Naive thymus-derived CD4-positive, alpha-beta T cell (primary cell): ENCODE measurements around the gene RPL13A. TPM values are rescaled to one million over a fixed set of nuclear protein-coding genes. Genes with fewer than 3 reads are reported as not detected.

Experiments
- ATAC-seq: fragments of 150-1000 bp; cut with Tn5 transposase; 2 replicates; pipeline ENCODE4 v1.10.0; 2021; ENCODE audit warnings: mild to moderate bottlenecking, moderate library complexity
- CTCF ChIA-PET: fragments of 350-600 bp; sonication (Branson Sonifier 250); formaldehyde crosslinking; loops from one replicate; lab custom pipeline; 2021; ENCODE audit warnings: antibody characterized with exemption; lab: Charles Lee
- POLR2A ChIA-PET: fragments of 350-600 bp; sonication (Branson Sonifier 250); formaldehyde crosslinking; loops from one replicate; lab custom pipeline; 2021; ENCODE audit warnings: antibody characterized with exemption, inconsistent platforms; lab: Charles Lee
- DNase-seq, 9 donors: peaks; one replicate each; pipeline versions ENCODE4 v3.0.0 to v3.0.0-alpha.2; 2020 to 2022; ENCODE audit warnings: mixed read lengths in 1 of 9
- H3K27ac ChIP-seq: one replicate; pipeline ENCODE4 v1.7.0; 2013; ENCODE audit warnings: mild to moderate bottlenecking, low read depth, low read length, moderate library complexity
- H3K27me3 ChIP-seq, 2 donors: one replicate each; pipeline ENCODE4 v1.7.0; 2013; ENCODE audit warnings: low read length in 2 of 2, mild to moderate bottlenecking in 2 of 2, moderate library complexity in 2 of 2; ENCODE audit not compliant: control insufficient read depth in 2 of 2, insufficient read depth in 2 of 2
- H3K36me3 ChIP-seq, 3 experiments: 1 replicate in 2 of 3; 2 replicates in 1 of 3; pipeline ENCODE4 v1.7.0; 2013; ENCODE audit warnings: low read length in 3 of 3, mild to moderate bottlenecking in 3 of 3, moderate library complexity in 1 of 3; ENCODE audit not compliant: insufficient read depth in 3 of 3, control insufficient read depth in 2 of 3
- H3K4me1 ChIP-seq, 2 donors: one replicate each; pipeline ENCODE4 v1.7.0; 2013; ENCODE audit warnings: low read length in 2 of 2, mild to moderate bottlenecking in 2 of 2, moderate library complexity in 1 of 2; ENCODE audit not compliant: control insufficient read depth in 2 of 2, insufficient read depth in 2 of 2
- H3K4me3 ChIP-seq: 2 replicates; pipeline ENCODE4 v1.7.0; 2013; ENCODE audit warnings: mild to moderate bottlenecking, low read length
- H3K9me3 ChIP-seq, 3 experiments: 1 replicate in 2 of 3; 2 replicates in 1 of 3; pipeline ENCODE4 v1.7.0; 2013; ENCODE audit warnings: low read length in 3 of 3; ENCODE audit not compliant: control insufficient read depth in 2 of 3
- H3K27ac Mint-ChIP-seq, 9 donors: one replicate each; pipeline ENCODE4 v1.8.0; 2020 to 2022; ENCODE audit warnings: mixed read lengths in 9 of 9, mild to moderate bottlenecking in 8 of 9, moderate library complexity in 5 of 9, inconsistent platforms in 2 of 9
- H3K27me3 Mint-ChIP-seq, 5 donors: one replicate each; pipeline ENCODE4 v1.8.0; 2021 to 2022; ENCODE audit warnings: mixed read lengths in 5 of 5, mild to moderate bottlenecking in 1 of 5
- H3K36me3 Mint-ChIP-seq, 5 donors: one replicate each; pipeline ENCODE4 v1.8.0; 2020 to 2022; ENCODE audit warnings: mixed read lengths in 5 of 5, mild to moderate bottlenecking in 3 of 5, inconsistent platforms in 1 of 5
- H3K4me1 Mint-ChIP-seq, 7 donors: one replicate each; pipeline ENCODE4 v1.8.0; 2020 to 2022; ENCODE audit warnings: mixed read lengths in 7 of 7, mild to moderate bottlenecking in 3 of 7, inconsistent platforms in 1 of 7
- H3K4me3 Mint-ChIP-seq, 10 donors: one replicate each; pipeline ENCODE4 v1.8.0; 2020 to 2022; ENCODE audit warnings: mild to moderate bottlenecking in 10 of 10, mixed read lengths in 10 of 10, moderate library complexity in 6 of 10, inconsistent platforms in 2 of 10
- H3K9me3 Mint-ChIP-seq, 11 donors: one replicate each; pipeline ENCODE4 v1.8.0; 2020 to 2022; ENCODE audit warnings: mixed read lengths in 11 of 11, mild to moderate bottlenecking in 4 of 11, inconsistent platforms in 1 of 11, moderate library complexity in 1 of 11
- intact Hi-C, 2 donors: fragments of 100-400 bp; cut with micrococcal nuclease; formaldehyde crosslinking; loops; one replicate each; pipeline ENCODE4 v1.15.1; 2023
- polyA plus RNA-seq, 2 donors: library from polyadenylated mRNA; unstranded; fragments of 300-500 nt; fragmentation: Illumina TruSeq; gene quantifications; one replicate each; pipeline ENCODE4 v1.2.3, GENCODE V29; 2021
- total RNA-seq, 6 experiments: library from RNA in 5 of 6; stranded (reverse) in 5 of 6; gene quantifications; 1 replicate in 5 of 6; 2 replicates in 1 of 6; pipeline ENCODE4 v1.2.3 and lab custom pipeline; 2021 to 2026

RPL13A gene
- total and polyA plus RNA-seq, 7 experiments from 2014 or later, result 2,467 to 6,044 (median 4,438) TPM

- H3K27me3 Mint-ChIP-seq, result peaks cover 0 to 13% (median 0%) of the 10 kb centered on the region in 5 donors
- Histone ChIP-seq H3K27ac (peak overlapping the region; percentile 81), H3K9me3 (no peaks in the 10 kb centered on the region), H3K36me3 (no peaks in the 10 kb centered on the region), H3K4me3 (peak overlapping the region; percentile 61), H3K4me1 (peaks cover 11 to 40% of the 10 kb centered on the region in 2 donors), H3K27me3 (no peaks in the 10 kb centered on the region)
- H3K4me3 Mint-ChIP-seq, result peak overlapping the region; percentile 84 to 95 (median 90)
- intact Hi-C loops, result loop anchor here in 1 of 2 donors (2.0 kb wide), 1 partner anchor 22 kb away; no protein-coding TSS in a partner anchor
- H3K36me3 Mint-ChIP-seq, result peaks cover 0 to 6% (median 3%) of the 10 kb centered on the region in 5 donors
- no peaks in the 10 kb centered on the region for H3K9me3 Mint-ChIP-seq
- ChIA-PET POLR2A (interaction anchor here (0.5 to 2.2 kb wide), 13 partner anchors 9 to 67 kb away, joined by 3 to 14 read pairs (median 5); partner anchors contain the start of genes NOSIP and RCN3), CTCF (interaction anchor here (0.6 to 3.3 kb wide), 5 partner anchors 23 to 134 kb away, joined by 3 to 26 read pairs (median 4); no protein-coding TSS in a partner anchor)
- peaks cover 24 to 57% (median 40%) of the 10 kb centered on the region in 7 donors for H3K4me1 Mint-ChIP-seq
- DNase-seq (peak in 1 of 9 donors; percentile 12), ATAC-seq (peak; percentile 49)
- peak overlapping the region; percentile 74 to 92 (median 89) for H3K27ac Mint-ChIP-seq
Measured at GRCh38 chr19:49512970-49513745, 25.8 kb downstream of the RPL13A start.

DNA sequence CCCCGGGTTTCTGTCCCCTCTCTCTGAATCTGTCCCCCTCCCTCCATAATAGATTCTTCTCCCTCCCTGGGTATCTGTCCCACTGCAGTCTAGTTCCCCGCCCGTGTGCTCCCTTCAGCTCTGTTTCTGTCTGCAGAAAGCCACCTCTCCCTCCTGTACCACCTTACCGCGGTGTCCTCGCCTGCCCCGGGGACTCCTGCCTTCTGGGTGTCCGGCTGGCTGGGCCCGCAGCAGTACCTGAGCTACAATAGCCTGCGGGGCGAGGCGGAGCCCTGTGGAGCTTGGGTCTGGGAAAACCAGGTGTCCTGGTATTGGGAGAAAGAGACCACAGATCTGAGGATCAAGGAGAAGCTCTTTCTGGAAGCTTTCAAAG, 26.3 kb downstream of the RPL13A start:
- Histone ChIP-seq H3K27me3 (no peaks in the 10 kb centered on the region), H3K9me3 (no peaks in the 10 kb centered on the region), H3K4me1 (peaks cover 11 to 40% of the 10 kb centered on the region in 2 donors), H3K36me3 (no peaks in the 10 kb centered on the region), H3K4me3 (peak overlapping the region; percentile 61), H3K27ac (peak overlapping the region; percentile 81)
- intact Hi-C loops, result loop anchor here in 1 of 2 donors (2.0 kb wide), 1 partner anchor 21 kb away; no protein-coding TSS in a partner anchor
- no peak for ATAC-seq
- peak overlapping the region; percentile 74 to 92 (median 89) for H3K27ac Mint-ChIP-seq
- H3K4me3 Mint-ChIP-seq, result peak overlapping the region; percentile 84 to 95 (median 90)
- CTCF ChIA-PET, result interaction anchor here (0.9 to 3.3 kb wide), 5 partner anchors 8 to 56 kb away, joined by 3 to 26 read pairs (median 7); no protein-coding TSS in a partner anchor
- H3K27me3 Mint-ChIP-seq, result peaks cover 0 to 13% (median 0%) of the 10 kb centered on the region in 5 donors
- no peak for DNase-seq
- H3K9me3 Mint-ChIP-seq, result no peaks in the 10 kb centered on the region
- H3K4me1 Mint-ChIP-seq, result peaks cover 23 to 58% (median 38%) of the 10 kb centered on the region in 7 donors
- peaks cover 0 to 6% (median 3%) of the 10 kb centered on the region in 5 donors for H3K36me3 Mint-ChIP-seq
- POLR2A ChIA-PET, result interaction anchor here (0.7 to 2.2 kb wide), 10 partner anchors 10 to 66 kb away, joined by 4 to 14 read pairs (median 6); partner anchors contain the start of genes NOSIP and RCN3

DNA sequence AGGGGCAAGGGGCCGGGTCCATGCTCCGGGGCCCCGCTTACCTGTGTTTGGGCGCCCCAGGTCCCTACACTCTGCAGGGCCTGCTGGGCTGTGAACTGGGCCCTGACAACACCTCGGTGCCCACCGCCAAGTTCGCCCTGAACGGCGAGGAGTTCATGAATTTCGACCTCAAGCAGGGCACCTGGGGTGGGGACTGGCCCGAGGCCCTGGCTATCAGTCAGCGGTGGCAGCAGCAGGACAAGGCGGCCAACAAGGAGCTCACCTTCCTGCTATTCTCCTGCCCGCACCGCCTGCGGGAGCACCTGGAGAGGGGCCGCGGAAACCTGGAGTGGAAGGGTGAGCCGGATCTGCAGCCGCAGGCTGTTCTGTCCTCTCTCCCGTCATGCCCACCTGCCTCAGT, 26.7 kb downstream of the RPL13A start:
- ChIA-PET CTCF (interaction anchor here (0.6 to 3.3 kb wide), 6 partner anchors 9 to 56 kb away, joined by 3 to 26 read pairs (median 6); no protein-coding TSS in a partner anchor), POLR2A (interaction anchor here (0.6 to 2.2 kb wide), 13 partner anchors 10 to 79 kb away, joined by 3 to 14 read pairs (median 5); partner anchors contain the start of genes NOSIP and RCN3)
- H3K4me1 ChIP-seq, result peaks cover 11 to 40% of the 10 kb centered on the region in 2 donors
- H3K4me3 ChIP-seq, result peak overlapping the region; percentile 61
- Mint-ChIP-seq H3K9me3 (no peaks in the 10 kb centered on the region), H3K4me1 (peaks cover 23 to 61% (median 41%) of the 10 kb centered on the region in 7 donors), H3K36me3 (peaks cover 0 to 8% (median 3%) of the 10 kb centered on the region in 5 donors), H3K4me3 (peak overlapping the region; percentile 84 to 95 (median 90)), H3K27ac (peak overlapping the region in 3 of 9 donors; percentile 87 to 92 (median 92)), H3K27me3 (peaks cover 0 to 13% (median 0%) of the 10 kb centered on the region in 5 donors)
- no peaks in the 10 kb centered on the region for H3K36me3 ChIP-seq
- H3K27ac ChIP-seq, result peak overlapping the region; percentile 81
- no peaks in the 10 kb centered on the region for H3K9me3 ChIP-seq
- intact Hi-C loops, result no loop called here
- ATAC-seq (no peak), DNase-seq (no peak)
- no peaks in the 10 kb centered on the region for H3K27me3 ChIP-seq

- DNase-seq, result no peak
- peaks cover 0 to 19% (median 0%) of the 10 kb centered on the region in 5 donors for H3K27me3 Mint-ChIP-seq
- H3K27ac Mint-ChIP-seq, result peak overlapping the region in 6 of 9 donors; percentile 8 to 90 (median 75)
- CTCF ChIA-PET, result interaction anchor here (1.4 to 3.3 kb wide), 2 partner anchors 9 to 54 kb away, joined by 5 to 26 read pairs; no protein-coding TSS in a partner anchor
- no peak overlapping the region for H3K4me3 ChIP-seq
- H3K36me3 Mint-ChIP-seq, result peaks cover 0 to 17% (median 5%) of the 10 kb centered on the region in 5 donors
- H3K4me3 Mint-ChIP-seq, result peak overlapping the region in 8 of 10 donors; percentile 47 to 92 (median 81)
- no peak overlapping the region for H3K27ac ChIP-seq
- POLR2A ChIA-PET, result interaction anchor here (1.1 kb wide), 2 partner anchors 12 to 36 kb away, joined by 3 to 4 read pairs; partner anchors contain the start of gene RCN3
- intact Hi-C loops, result no loop called here
- peak; percentile 83 for ATAC-seq
- H3K4me1 ChIP-seq, result peaks cover 11 to 40% of the 10 kb centered on the region in 2 donors
- no peaks in the 10 kb centered on the region for H3K9me3 Mint-ChIP-seq
- peaks cover 23 to 65% (median 44%) of the 10 kb centered on the region in 7 donors for H3K4me1 Mint-ChIP-seq
- no peaks in the 10 kb centered on the region for H3K36me3 ChIP-seq
- H3K27me3 ChIP-seq, result no peaks in the 10 kb centered on the region
- H3K9me3 ChIP-seq, result no peaks in the 10 kb centered on the region
Measured at GRCh38 chr19:49515767-49516166, 28.4 kb downstream of the RPL13A start.

GRCh38 chr19:49518033-49518432, 30.6 kb downstream of the RPL13A start:
- Histone ChIP-seq H3K4me1 (peaks cover 6 to 27% of the 10 kb centered on the region in 2 donors), H3K4me3 (no peak overlapping the region), H3K27ac (no peak overlapping the region), H3K9me3 (no peaks in the 10 kb centered on the region), H3K36me3 (no peaks in the 10 kb centered on the region), H3K27me3 (no peaks in the 10 kb centered on the region)
- ATAC-seq, result no peak
- Mint-ChIP-seq H3K4me1 (peaks cover 10 to 52% (median 29%) of the 10 kb centered on the region in 7 donors), H3K27me3 (peaks cover 0 to 15% (median 0%) of the 10 kb centered on the region in 5 donors), H3K36me3 (peaks cover 0 to 20% (median 5%) of the 10 kb centered on the region in 5 donors), H3K9me3 (no peaks in the 10 kb centered on the region), H3K27ac (peak overlapping the region in 2 of 9 donors; percentile 8 to 59), H3K4me3 (no peak overlapping the region)
- intact Hi-C loops, result no loop called here
- ChIA-PET POLR2A (interaction anchor here (1.0 to 1.4 kb wide), 3 partner anchors 10 to 53 kb away, joined by 3 read pairs; partner anchors contain the start of gene RCN3), CTCF (no interaction called here)
- no peak for DNase-seq
